SH-SY5Y (cell line): ENCODE results near the gene NCAM1.

Experiments used
- GATA2 ChIP-seq: IDR thresholded peaks from 2 replicates; pipeline ENCODE4 v1.6.1; 2011; ENCODE audit warnings: mild to moderate bottlenecking, low read depth, low read length
- GATA3 ChIP-seq: IDR thresholded peaks from 2 replicates; pipeline ENCODE4 v1.6.1; 2011; ENCODE audit warnings: low read depth, mild to moderate bottlenecking, low read length, moderate library complexity

GRCh38 chr11:113269636-113270035, 308.4 kb downstream of the NCAM1 start:
- TF ChIP-seq GATA2, result no peak
- TF ChIP-seq GATA3, result no peak
